Transverse colon (tissue), 4 donors: ENCODE results near the gene TMBIM1. TPM values are rescaled to one million over a fixed set of nuclear protein-coding genes. Genes with fewer than 3 reads are reported as not detected.
A peak's percentile ranks its signal among the peaks of the same experiment; 100 is the strongest.
"Not testable (repeated sequence)": the region's sequence is repeated elsewhere in the genome, so short reads cannot be mapped to it uniquely, and the experiment has no call there.

Experiments
- DNase-seq: peaks from one replicate; pipeline ENCODE4 v3.0.0-alpha.2; 2019
- H3K27ac ChIP-seq, 4 donors: fragments of 200-600 bp; sonication (generic); 2 replicates each; pipeline ENCODE4 v1.5.1; 2016 to 2018; ENCODE audit warnings: inconsistent platforms in 4 of 4
- H3K27me3 ChIP-seq: fragments of 200-600 bp; sonication (generic); 2 replicates; pipeline ENCODE4 v1.5.1; 2017; ENCODE audit warnings: inconsistent platforms
- H3K36me3 ChIP-seq, 4 donors: fragments of 200-600 bp; sonication (generic); 2 replicates each; pipeline ENCODE4 v1.5.1; 2017 to 2019; ENCODE audit warnings: inconsistent platforms in 4 of 4
- H3K4me1 ChIP-seq, 4 donors: fragments of 200-600 bp; sonication (generic); 2 replicates each; pipeline ENCODE4 v1.5.1; 2017 to 2020; ENCODE audit warnings: inconsistent platforms in 4 of 4
- H3K4me3 ChIP-seq, 4 donors: fragments of 200-600 bp; sonication (generic); 1 replicate in 1 of 4; 2 replicates in 3 of 4; pipeline versions ENCODE4 v1.5.1 to v1.6.1; 2017 to 2019; ENCODE audit warnings: inconsistent platforms in 4 of 4
- H3K9me3 ChIP-seq, 2 donors: fragments of 200-600 bp; sonication (generic); 2 replicates each; pipeline ENCODE4 v1.5.1; 2017 to 2019; ENCODE audit warnings: inconsistent platforms in 2 of 2
- CTCF ChIP-seq, 5 experiments: fragments of 200-600 bp in 3 of 5; fragments of 450-650 bp in 2 of 5; sonication (generic) in 3 of 5; IDR thresholded peaks; 1 replicate in 2 of 5; 2 replicates in 3 of 5; pipeline ENCODE4 v1.5.1; 2016 to 2017; ENCODE audit warnings: antibody characterized with exemption in 5 of 5, inconsistent platforms in 3 of 5, mild to moderate bottlenecking in 2 of 5, moderate library complexity in 1 of 5
- EP300 ChIP-seq: sonication (generic); formaldehyde crosslinking; IDR thresholded peaks from one replicate; pipeline ENCODE4 v1.6.1; 2017; ENCODE audit warnings: antibody characterized with exemption, low read depth
- POLR2A ChIP-seq: fragments of 450-650 bp; IDR thresholded peaks from one replicate; pipeline ENCODE4 v1.6.1; 2016; ENCODE audit warnings: antibody characterized with exemption, mild to moderate bottlenecking, moderate library complexity
- POLR2AphosphoS5 ChIP-seq, 3 donors: sonication (generic); formaldehyde crosslinking; IDR thresholded peaks; one replicate each; pipeline ENCODE4 v1.6.1; 2016; ENCODE audit warnings: antibody characterized with exemption in 3 of 3
- WGBS, 2 donors: methylation state at CpG; one replicate each; pipeline ENCODE4 v1.1.5; 2018; ENCODE audit warnings: low coverage in 1 of 2; 5-methylcytosine and 5-hydroxymethylcytosine counted together
- in situ Hi-C, 4 donors: fragments of 200-750 bp; cut with MboI; loops; one replicate each; pipeline versions ENCODE4 v1.15.0 to v1.15.1; 2017; ENCODE audit warnings: low sequenced_read_pairs in 3 of 4, low pct_ligation_motif_present in 1 of 4, low pct_unique_long_range_greater_than_20kb in 1 of 4
- intact Hi-C: fragments of 100-400 bp; cut with DNase I; formaldehyde crosslinking; loops from one replicate; pipeline ENCODE4 v1.15.1; 2023; ENCODE audit warnings: low total_unique reads
- total RNA-seq, 4 donors: library from RNA; depleted of rRNA; stranded (reverse); fragments of >200 nt; gene quantifications; one replicate each; pipeline ENCODE4 v1.1.0, GENCODE V29; 2016

TMBIM1 gene
- total RNA-seq, 4 donors from 2014 or later = 80.0 to 356 (median 200) TPM

GRCh38 chr2:218317303-218317630 lies 25.0 kb upstream of the TMBIM1 start:
- peaks cover 0 to 31% (median 15%) of the 10 kb centered on the region in 4 donors for H3K4me1 ChIP-seq
- H3K27ac ChIP-seq = peak overlapping the region in 1 of 4 donors; percentile 48
- no peak overlapping the region for H3K4me3 ChIP-seq
- H3K36me3 ChIP-seq = no peaks in the 10 kb centered on the region
- TF ChIP-seq POLR2A (no peak), EP300 (no peak), CTCF (IDR thresholded peaks at IDR 0.05) (no peak), POLR2AphosphoS5 (IDR thresholded peaks at IDR 0.05) (no peak)
- no peaks in the 10 kb centered on the region for H3K9me3 ChIP-seq
- in situ Hi-C loops = no loop called here
- no peaks in the 10 kb centered on the region for H3K27me3 ChIP-seq
- DNase-seq = no peak
- intact Hi-C loops = no loop called here
- 92 to 100% methylated on average over 1 of the region's 1 CpG for WGBS, 2 donors

- in situ Hi-C loops = no loop called here
- DNase-seq = no peak
- intact Hi-C loops = no loop called here
Measured at GRCh38 chr2:218315397-218315796, 23.1 kb upstream of the TMBIM1 start.

GRCh38 chr2:218314764-218315163 lies 22.5 kb upstream of the TMBIM1 start:
- 87 to 96% methylated on average over 4 of the region's 4 CpGs for WGBS, 2 donors
- H3K9me3 ChIP-seq, H3K27ac ChIP-seq, H3K36me3 ChIP-seq, H3K27me3 ChIP-seq, in situ Hi-C loops, intact Hi-C loops, DNase-seq, H3K4me3 ChIP-seq: not testable (repeated sequence)
- peaks cover 0 to 39% (median 21%) of the 10 kb centered on the region in 4 donors for H3K4me1 ChIP-seq

More at GRCh38 chr2:218315397-218315796, 23.1 kb upstream of the TMBIM1 start:
- H3K4me3 ChIP-seq = no peak overlapping the region
- H3K9me3 ChIP-seq = no peaks in the 10 kb centered on the region
- H3K27me3 ChIP-seq = no peaks in the 10 kb centered on the region
- WGBS, 2 donors = 81 to 92% methylated on average over 6 to 8 of the region's 8 CpGs
- TF ChIP-seq EP300 (no peak), POLR2AphosphoS5 (IDR thresholded peaks at IDR 0.05) (no peak), CTCF (IDR thresholded peaks at IDR 0.05) (no peak), POLR2A (no peak)
- H3K4me1 ChIP-seq = peaks cover 0 to 38% (median 20%) of the 10 kb centered on the region in 4 donors
- no peak overlapping the region for H3K27ac ChIP-seq
- no peaks in the 10 kb centered on the region for H3K36me3 ChIP-seq

- no peak for TF ChIP-seq EP300
- no peak for TF ChIP-seq POLR2A
- TF ChIP-seq POLR2AphosphoS5 (IDR thresholded peaks at IDR 0.05) = no peak
- TF ChIP-seq CTCF (IDR thresholded peaks at IDR 0.05) = no peak
- DNase-seq = no peak
- Histone ChIP-seq H3K36me3 (no peaks in the 10 kb centered on the region), H3K4me1 (peaks cover 0 to 39% (median 21%) of the 10 kb centered on the region in 4 donors), H3K4me3 (no peak overlapping the region), H3K9me3 (no peaks in the 10 kb centered on the region), H3K27me3 (no peaks in the 10 kb centered on the region), H3K27ac (no peak overlapping the region)
- 80 to 89% methylated on average over 1 of the region's 1 CpG for WGBS, 2 donors
- in situ Hi-C loops (no loop called here), intact Hi-C loops (no loop called here)
Measured at GRCh38 chr2:218313356-218313755, 21.1 kb upstream of the TMBIM1 start.

GRCh38 chr2:218312267-218312756 lies 20.0 kb upstream of the TMBIM1 start:
- in situ Hi-C loops = no loop called here
- intact Hi-C loops = no loop called here
- 18 to 33% methylated on average over 2 of the region's 2 CpGs for WGBS, 2 donors

More at GRCh38 chr2:218312267-218312756, 20.0 kb upstream of the TMBIM1 start:
- Histone ChIP-seq H3K4me3 (no peak overlapping the region), H3K36me3 (no peaks in the 10 kb centered on the region), H3K27ac (peak overlapping the region; percentile 75 to 85 (median 84)), H3K4me1 (peaks cover 0 to 39% (median 20%) of the 10 kb centered on the region in 4 donors), H3K27me3 (no peaks in the 10 kb centered on the region), H3K9me3 (no peaks in the 10 kb centered on the region)
- no peak for TF ChIP-seq EP300
- no peak for TF ChIP-seq POLR2AphosphoS5 (IDR thresholded peaks at IDR 0.05)
- TF ChIP-seq POLR2A = no peak
- TF ChIP-seq CTCF (IDR thresholded peaks at IDR 0.05) = no peak
- peak; percentile 33 for DNase-seq
